HUDEP-2 (cell line): ENCODE results near the gene CALCA.
"Not testable (repeated sequence)": the region's sequence is repeated elsewhere in the genome, so short reads cannot be mapped to it uniquely, and the experiment has no call there.

Experiments used
- DNase-seq, 76 experiments: peaks; one replicate each; lab custom pipeline; 2025; ENCODE audit not compliant: unreplicated experiment in 76 of 76; lab: John Stamatoyannopoulos, UW

CALCA gene, protein sequence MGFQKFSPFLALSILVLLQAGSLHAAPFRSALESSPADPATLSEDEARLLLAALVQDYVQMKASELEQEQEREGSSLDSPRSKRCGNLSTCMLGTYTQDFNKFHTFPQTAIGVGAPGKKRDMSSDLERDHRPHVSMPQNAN

GRCh38 chr11:14971865-14972580 lies at the start of gene CALCA:
CALCA (minus strand) TSS chr11:14972351; CDS start chr11:14971192, 1,159 bp downstream.
- DNase-seq = no peak

DNA sequence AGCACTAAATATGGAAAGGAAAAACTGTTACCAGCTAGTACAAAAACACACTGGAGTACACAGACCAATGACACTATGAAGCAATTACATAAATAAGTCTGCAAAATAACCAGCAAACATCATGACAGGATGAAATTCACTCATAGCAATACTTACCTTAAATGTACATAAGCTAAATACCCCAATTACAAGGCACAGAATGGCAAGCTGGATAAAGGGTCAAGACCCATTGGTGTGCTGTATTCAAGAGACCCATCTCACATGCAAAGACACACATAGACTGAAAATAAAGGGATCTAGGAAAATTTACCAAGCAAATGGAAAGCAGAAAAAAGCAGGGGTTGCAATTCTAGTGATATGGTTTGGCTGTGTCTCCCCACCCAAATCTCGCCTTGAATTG lies 44.0 kb upstream of the CALCA start:
- no peak for DNase-seq

DNA sequence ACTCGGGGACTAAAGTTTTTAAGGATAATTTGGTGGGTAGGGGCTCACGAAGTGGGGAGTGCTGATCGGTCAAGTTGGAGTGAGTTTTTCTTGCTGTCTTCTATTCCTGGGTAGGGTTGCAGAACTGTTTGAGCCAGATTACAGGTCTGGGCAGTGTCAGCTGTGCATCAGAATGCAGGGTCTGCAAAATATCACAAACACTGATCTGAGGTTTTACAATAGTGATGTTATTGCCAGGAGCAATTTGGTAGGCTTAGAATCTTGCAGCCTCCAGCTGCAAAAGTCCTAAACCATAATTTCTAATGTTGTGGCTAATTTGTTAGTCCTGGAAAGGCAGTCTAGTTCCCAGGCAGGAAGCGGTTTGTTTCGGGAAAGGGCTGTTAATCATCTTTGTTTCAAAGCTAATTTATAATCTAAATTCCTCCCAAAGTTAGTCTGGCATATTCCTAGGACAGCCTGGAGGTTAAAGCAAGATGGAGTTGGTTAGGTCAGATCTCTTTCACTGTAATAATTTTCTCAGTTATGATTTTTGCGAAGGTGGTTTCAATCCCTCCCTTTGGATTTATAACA lies 39.7 kb upstream of the CALCA start:
- no peak for DNase-seq

DNA sequence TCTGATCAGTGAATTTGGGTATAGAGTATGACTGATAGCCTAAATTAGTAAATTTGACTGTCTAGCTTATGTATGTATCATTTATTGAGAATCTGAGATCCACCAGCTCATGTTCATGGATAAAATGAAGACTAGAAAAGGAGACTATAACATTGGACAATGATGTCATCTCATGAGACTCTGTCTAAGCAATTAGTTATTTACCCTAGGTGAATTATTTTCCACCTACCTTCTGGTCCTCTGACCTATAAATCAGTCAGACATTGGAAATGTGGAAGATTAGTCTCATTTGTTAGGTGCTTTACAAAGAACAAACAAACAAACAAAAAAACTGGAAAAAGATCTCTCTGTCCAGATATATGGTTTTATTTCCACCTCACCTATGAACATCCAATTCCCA lies 38.7 kb upstream of the CALCA start:
- no peak for DNase-seq

DNA sequence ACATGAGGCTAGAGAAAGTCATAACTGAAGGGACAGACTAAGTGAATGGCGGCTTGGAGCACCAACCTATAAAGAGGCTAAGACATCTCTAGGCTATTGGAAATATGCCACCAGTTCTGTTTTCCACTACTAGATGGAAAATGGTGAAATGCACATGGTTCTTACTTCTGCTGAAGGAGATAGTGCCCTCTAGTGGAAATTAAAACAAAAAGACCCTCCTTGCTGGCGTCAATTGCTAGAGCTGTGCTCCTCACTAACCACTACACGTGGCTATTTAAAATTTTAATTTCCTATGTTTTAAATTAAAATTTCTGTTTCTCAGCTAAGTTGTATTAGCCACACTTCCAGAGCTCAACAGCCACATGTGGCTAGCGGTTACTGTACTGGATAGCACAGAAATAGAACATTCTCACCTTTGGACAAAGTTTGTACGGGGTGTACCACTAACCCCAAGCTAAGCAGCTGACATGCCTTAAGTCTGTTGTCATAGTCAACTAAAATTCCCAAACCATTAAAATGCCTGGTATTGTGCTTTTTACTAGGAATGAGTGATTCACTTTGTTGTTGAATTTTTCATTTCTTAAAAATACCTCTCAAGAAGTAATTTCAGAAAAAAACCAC lies 34.1 kb upstream of the CALCA start:
- peak in 16 of 76 experiments; percentile 2 to 47 (median 19) for DNase-seq

- DNase-seq = not testable (repeated sequence)
Measured at GRCh38 chr11:14988133-14988532, 16.0 kb upstream of the CALCA start.

DNA sequence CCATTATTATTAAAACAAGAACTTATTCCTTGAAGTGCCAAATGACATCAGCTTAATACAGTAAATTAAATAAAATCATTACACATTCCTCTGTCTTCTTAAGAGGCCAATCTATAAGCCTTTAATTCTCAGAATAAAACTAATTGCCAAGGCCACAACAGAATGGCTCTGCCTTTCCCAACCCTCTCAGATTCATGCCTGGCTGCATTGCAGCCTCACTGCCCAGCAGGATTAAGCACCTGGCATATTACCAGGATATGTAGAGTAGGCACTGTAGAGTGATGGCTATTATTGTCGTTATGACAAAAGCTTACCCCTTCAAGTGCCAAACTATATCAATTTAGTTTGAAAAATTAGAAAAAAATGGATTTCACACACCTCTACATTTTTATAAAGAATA lies 9.4 kb upstream of the CALCA start:
- no peak for DNase-seq

DNA sequence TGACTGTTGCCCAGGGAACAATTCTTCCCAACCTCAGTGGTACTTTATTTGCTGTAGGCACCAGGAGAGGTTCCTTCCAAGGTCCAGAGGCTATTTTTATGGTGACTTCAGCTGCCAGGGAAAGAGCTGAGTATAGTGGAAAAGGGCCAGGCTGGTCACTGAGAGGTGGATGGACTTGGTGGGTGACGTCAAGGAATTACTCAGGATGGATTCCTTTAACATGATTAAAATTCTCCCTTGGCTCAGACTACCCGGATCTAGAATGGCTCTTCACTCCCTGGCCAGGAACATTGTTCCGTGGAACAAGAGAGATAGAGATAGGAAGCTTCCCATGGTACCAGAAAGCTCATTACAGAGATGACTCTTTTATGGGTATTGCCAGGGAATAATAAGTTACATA lies 8.7 kb upstream of the CALCA start:
- DNase-seq = no peak

DNA sequence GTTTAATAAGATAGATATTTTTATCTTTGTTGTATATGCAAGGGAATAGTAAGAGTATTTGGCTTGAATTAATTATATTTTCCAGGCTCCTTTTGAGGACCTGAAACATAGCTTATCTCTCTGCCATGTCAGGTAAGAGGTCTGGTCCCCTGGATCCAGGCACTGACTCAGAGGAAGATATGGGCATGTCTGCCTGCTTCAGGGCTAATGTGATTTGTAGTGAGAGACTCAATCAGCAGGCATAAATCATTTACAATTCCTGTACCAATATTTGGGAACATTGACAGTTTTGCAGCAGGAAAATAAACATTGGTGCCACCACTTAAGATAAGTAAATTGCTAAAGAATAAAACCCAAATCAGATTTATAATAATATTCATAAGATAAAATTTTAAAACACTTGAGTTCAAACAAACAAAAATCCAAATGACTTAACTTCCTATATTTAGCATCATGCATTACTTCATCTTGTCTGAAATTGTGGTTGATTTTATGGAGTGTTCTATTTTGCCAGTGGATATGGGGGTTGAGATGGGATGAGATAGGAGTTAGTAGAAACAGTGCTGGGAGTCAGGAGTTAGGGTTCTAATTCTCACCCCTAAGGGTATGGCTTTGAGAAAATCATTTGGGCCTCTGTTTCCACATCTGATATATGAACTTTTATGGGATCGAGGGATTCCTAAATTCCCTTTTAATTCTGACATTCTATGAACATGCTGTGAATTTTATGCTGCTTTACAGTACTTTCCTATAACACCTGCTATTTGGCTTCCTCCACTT lies 5.1 kb upstream of the CALCA start:
- DNase-seq = no peak

DNA sequence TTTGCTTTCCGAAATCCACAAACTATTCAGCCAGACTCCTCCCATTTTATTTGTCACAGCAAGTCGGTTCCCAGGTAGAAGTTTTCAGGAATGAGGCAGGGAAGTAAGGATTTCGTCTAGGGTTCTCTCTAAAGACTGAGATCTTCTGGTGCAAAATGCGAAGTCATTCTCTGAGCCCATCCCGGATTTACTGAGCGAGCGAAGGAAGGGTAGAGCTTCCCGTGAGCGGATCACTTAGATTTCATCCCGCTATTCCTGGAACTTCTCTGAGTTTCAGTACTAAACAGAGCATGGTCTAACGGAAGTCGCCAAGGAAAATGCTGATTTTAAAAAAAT lies 3.1 kb upstream of the CALCA start:
- DNase-seq = no peak

DNA sequence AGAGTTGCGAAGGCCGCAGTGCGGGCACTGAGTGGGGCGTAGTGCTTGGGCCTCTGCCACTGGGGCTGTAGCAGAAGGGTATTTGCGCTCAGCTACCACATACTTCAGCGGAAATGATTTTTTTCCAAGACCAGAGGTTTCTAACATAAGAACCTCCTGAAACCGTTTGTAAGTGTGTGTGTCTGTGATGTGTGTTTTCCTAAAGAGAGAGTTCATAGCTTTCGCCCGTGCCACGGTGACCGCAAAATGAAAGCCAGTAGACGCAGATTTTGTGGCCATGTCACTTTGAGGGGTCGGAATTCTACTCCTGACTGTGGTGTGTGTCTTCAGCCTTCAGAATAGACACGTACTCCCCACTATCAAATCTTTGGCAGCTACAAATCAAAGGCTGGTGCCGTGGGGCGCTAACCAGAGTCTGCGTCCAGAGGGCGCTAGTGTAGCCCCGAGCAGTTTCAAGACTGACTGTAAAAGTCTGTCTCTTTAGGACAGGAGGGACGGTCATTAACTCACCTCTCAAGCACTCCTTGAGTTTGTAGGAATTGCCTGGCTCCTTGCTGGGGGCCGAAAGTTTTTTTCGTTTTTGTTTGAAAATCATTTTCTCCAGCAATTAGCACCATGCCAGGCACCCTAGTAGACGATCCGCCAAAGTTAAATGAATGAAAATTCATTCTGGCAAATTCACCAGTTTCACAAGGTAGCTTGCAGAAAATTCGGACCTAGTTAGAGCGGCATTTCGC lies 2.5 kb upstream of the CALCA start:
- DNase-seq = peak in 52 of 76 experiments; percentile 2 to 58 (median 20)

DNA sequence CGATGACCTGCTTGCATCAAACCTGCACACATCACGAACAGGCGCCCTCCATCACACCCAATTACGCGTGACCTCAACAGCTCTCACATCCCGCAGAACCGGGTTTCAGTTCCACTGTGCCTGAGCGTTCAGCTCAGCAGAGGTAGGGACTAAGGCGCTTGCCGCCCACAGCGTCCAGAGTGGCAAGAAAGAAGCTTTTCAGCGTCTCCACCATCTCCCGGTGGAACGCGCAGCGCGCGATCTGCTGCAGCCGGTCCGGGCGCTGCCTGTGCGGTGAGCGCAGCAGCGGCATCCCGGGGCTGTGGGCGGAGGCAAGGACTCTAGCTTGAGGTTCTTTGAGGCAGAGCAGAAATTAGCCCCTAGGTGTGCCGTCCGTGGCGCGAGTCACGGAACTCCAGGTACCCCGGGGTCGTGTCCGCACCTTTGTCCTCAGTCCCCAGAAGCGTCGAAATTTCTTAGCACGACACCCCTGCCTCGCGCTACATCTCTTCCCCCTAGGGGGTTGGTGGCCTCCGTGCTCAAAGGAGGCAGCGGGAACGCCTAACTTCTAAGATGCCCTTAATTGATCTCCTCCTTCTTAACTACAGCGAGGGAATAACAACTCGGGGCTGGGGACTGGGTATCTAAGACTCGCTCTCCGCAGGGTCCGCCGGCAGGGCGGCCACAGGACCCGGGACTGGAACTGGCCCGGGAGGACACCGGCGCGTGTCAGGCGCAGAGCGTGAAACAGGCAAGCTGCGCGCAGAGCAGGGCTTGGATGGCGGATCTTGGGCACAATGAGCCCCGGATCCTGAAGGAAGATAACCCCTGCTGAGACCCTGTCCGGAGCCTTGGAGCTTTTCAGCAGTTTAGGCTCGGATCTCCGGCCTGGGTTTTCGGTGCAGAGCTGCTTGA lies 1.7 kb upstream of the CALCA start:
- DNase-seq = peak in 1 of 76 experiments; percentile 0

GRCh38 chr11:14972581-14973495 lies 687 bp upstream of the CALCA start:
- DNase-seq = no peak

GRCh38 chr11:14969901-14970323 lies 2.2 kb downstream of the CALCA start:
- peak in 45 of 76 experiments; percentile 1 to 72 (median 21) for DNase-seq

GRCh38 chr11:14967581-14968243 lies 4.4 kb downstream of the CALCA start:
- DNase-seq = no peak

DNA sequence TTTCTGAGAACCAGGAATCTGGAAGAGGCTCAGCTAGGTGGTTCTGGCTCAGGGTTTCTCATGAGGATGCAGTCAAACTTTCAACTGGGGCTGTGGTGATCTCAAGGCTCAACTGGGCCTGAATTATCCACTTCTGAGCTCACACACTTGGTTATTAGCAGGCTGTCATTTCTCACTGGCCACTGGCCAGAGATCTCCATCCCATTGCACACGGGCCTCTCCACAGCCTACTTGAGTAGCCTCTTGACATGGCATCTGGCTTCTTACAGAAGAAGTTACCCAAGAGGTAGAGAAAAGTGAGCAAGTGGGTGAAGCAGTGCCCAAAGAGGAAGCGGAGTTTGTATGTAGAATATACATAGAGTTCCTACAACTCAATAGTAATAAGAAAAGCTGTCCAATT lies 16.0 kb downstream of the CALCA start:
- DNase-seq = no peak

- no peak for DNase-seq
Measured at GRCh38 chr11:14954581-14954980, 17.6 kb downstream of the CALCA start.

DNA sequence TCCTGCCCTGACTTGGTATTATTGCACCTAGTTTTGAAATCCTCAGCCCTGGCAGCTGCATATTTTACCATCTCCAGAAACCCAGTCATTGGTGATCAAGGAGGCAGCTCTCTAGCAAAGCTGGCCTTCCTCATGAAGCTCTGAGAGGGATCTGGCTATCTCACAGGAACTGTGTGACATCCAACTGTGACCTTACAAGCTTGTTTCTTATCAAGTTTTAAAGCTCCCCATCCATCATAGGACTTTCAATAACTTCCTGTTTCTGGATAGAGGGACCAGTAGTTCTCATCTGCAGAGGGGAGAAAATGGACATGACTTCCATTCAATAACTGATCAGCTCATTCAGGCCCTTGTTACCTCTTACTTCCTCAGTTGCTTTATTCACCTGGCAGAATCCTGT lies 18.2 kb downstream of the CALCA start:
- no peak for DNase-seq
